ENCODE data around the gene CCL18.
"Not testable (repeated sequence)": the region's sequence is repeated elsewhere in the genome, so short reads cannot be mapped to it uniquely, and the experiment has no call there.

CCL18 gene

GRCh38 chr17:36072431-36073121 lies 8.5 kb downstream of the CCL18 start:
- no peak for DNase-seq (ENCODE audit: low read depth)

- no peak for DNase-seq (ENCODE audit: low read depth)
Observed at GRCh38 chr17:36074365-36074764, 10.3 kb downstream of the CCL18 start.

GRCh38 chr17:36081681-36082471 lies 17.8 kb downstream of the CCL18 start:
- DNase-seq (ENCODE audit: low read depth) = not testable (repeated sequence)

- DNase-seq (ENCODE audit: low read depth) = not testable (repeated sequence)
Observed at GRCh38 chr17:36082482-36083120, 18.5 kb downstream of the CCL18 start.

- DNase-seq (ENCODE audit: low read depth) = not testable (repeated sequence)
Observed at GRCh38 chr17:36083691-36084090, 19.6 kb downstream of the CCL18 start.

GRCh38 chr17:36085765-36086164 lies 21.7 kb downstream of the CCL18 start:
- DNase-seq (ENCODE audit: low read depth) = no peak

- no peak for DNase-seq (ENCODE audit: low read depth)
Observed at GRCh38 chr17:36086791-36087190, 22.7 kb downstream of the CCL18 start.

- not testable (repeated sequence) for DNase-seq (ENCODE audit: low read depth)
Observed at GRCh38 chr17:36087471-36087870, 23.4 kb downstream of the CCL18 start.

GRCh38 chr17:36087897-36088572 lies 24.0 kb downstream of the CCL18 start:
- not testable (repeated sequence) for DNase-seq (ENCODE audit: low read depth)

- DNase-seq (ENCODE audit: low read depth) = no peak
Observed at GRCh38 chr17:36088670-36089338, 24.7 kb downstream of the CCL18 start.

GRCh38 chr17:36089339-36089865 lies 25.3 kb downstream of the CCL18 start:
- no peak for DNase-seq (ENCODE audit: low read depth)

GRCh38 chr17:36089888-36090836 lies 26.1 kb downstream of the CCL18 start, which contains the start of gene CCL3:
Gene CCL3, minus strand, starts transcription at chr17:36090143. Its CDS starts 85 bp downstream, at chr17:36090058.
- no peak for DNase-seq (ENCODE audit: low read depth)

GRCh38 chr17:36092230-36092629 lies 28.2 kb downstream of the CCL18 start:
- DNase-seq (ENCODE audit: low read depth) = no peak

GRCh38 chr17:36092715-36093114 lies 28.6 kb downstream of the CCL18 start:
- not testable (repeated sequence) for DNase-seq (ENCODE audit: low read depth)

- no peak for DNase-seq (ENCODE audit: low read depth)
Observed at GRCh38 chr17:36094232-36094631, 30.2 kb downstream of the CCL18 start.

- DNase-seq (ENCODE audit: low read depth) = no peak
Observed at GRCh38 chr17:36094746-36095145, 30.7 kb downstream of the CCL18 start.

GRCh38 chr17:36095992-36096391 lies 31.9 kb downstream of the CCL18 start:
- no peak for DNase-seq (ENCODE audit: low read depth)

- not testable (repeated sequence) for DNase-seq (ENCODE audit: low read depth)
Observed at GRCh38 chr17:36099004-36099403, 34.9 kb downstream of the CCL18 start.

- DNase-seq (ENCODE audit: low read depth) = not testable (repeated sequence)
Observed at GRCh38 chr17:36103401-36103975, 39.4 kb downstream of the CCL18 start, which contains the start of gene CCL4. Gene CCL4, plus strand, starts transcription at chr17:36103827. Its CDS starts 79 bp downstream, at chr17:36103906.

GRCh38 chr17:36104246-36104645 lies 40.2 kb downstream of the CCL18 start:
- not testable (repeated sequence) for DNase-seq (ENCODE audit: low read depth)
